ENCODE measurements around the gene RSBN1. TPM values are rescaled to one million over a fixed set of nuclear protein-coding genes. Genes with fewer than 3 reads are reported as not detected.

RSBN1 gene
- total RNA-seq, 1 donor from 2014 or later, result 40.1 TPM

DNA sequence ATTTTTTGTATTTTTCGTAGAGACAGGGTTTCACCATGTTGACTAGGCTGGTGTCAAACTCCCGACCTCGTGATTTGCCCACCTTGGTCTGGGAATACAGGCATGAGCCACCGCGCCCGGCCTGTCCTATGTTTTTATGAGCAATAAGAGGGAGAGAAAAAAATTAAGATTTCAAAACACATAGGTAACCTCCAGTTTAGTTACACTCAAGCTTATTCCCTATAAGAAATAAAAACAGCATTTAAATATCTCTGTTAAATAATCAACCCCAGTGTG is 7.1 kb downstream of the RSBN1 start:
- H3K4me3 Mint-ChIP-seq, result no peak overlapping the region
- Histone ChIP-seq H3K4me1 (peaks cover 19% of the 10 kb centered on the region), H3K27ac (no peak overlapping the region), H3K79me2 (ENCODE audit: low read depth) (peaks cover 100% of the 10 kb centered on the region), H3K4me3 (no peak overlapping the region), H3K9ac (no peak overlapping the region), H3K36me3 (peaks cover 7% of the 10 kb centered on the region), H3F3A (ENCODE audit: low read depth) (no peaks in the 10 kb centered on the region), H3K4me2 (no peak overlapping the region), H4K20me1 (ENCODE audit: low read depth) (peaks cover 72% of the 10 kb centered on the region), H3K27me3 (no peaks in the 10 kb centered on the region), H2AFZ (replicated peaks) (no peak overlapping the region), H3K9me3 (ENCODE audit: low read depth) (no peaks in the 10 kb centered on the region)
- H3K27me3 Mint-ChIP-seq (ENCODE audit: insufficient read depth, low read depth), result peaks cover 2% of the 10 kb centered on the region
- TF ChIP-seq EZH2 (IDR thresholded peaks at IDR 0.05) (no peak), CTCF (IDR thresholded peaks at IDR 0.05) (no peak)
- DNase-seq (ENCODE audit: low spot score), result no peak
- H3K4me1 Mint-ChIP-seq, result peaks cover 10% of the 10 kb centered on the region
- H3K27ac Mint-ChIP-seq, result no peak overlapping the region
- H3K36me3 Mint-ChIP-seq, result peaks cover 57% of the 10 kb centered on the region
- peaks cover 32% of the 10 kb centered on the region for H3K9me3 Mint-ChIP-seq

- Mint-ChIP-seq H3K4me1 (peaks cover 5% of the 10 kb centered on the region), H3K36me3 (peaks cover 57% of the 10 kb centered on the region), H3K9me3 (peaks cover 32% of the 10 kb centered on the region), H3K27ac (no peak overlapping the region), H3K27me3 (ENCODE audit: insufficient read depth, low read depth) (peaks cover 2% of the 10 kb centered on the region), H3K4me3 (no peak overlapping the region)
- no peak overlapping the region for H3K9ac ChIP-seq
- H3K4me3 ChIP-seq, result no peak overlapping the region
- no peaks in the 10 kb centered on the region for H3F3A ChIP-seq (ENCODE audit: low read depth)
- H3K79me2 ChIP-seq (ENCODE audit: low read depth), result peaks cover 100% of the 10 kb centered on the region
- H2AFZ ChIP-seq (replicated peaks), result no peak overlapping the region
- no peak for TF ChIP-seq EZH2phosphoT487 (IDR thresholded peaks at IDR 0.05)
- peaks cover 14% of the 10 kb centered on the region for H3K4me1 ChIP-seq
- H3K4me2 ChIP-seq, result no peak overlapping the region
- no peaks in the 10 kb centered on the region for H3K27me3 ChIP-seq
- H3K27ac ChIP-seq, result no peak overlapping the region
- peaks cover 72% of the 10 kb centered on the region for H4K20me1 ChIP-seq (ENCODE audit: low read depth)
- no peak for DNase-seq (ENCODE audit: low spot score)
- no peaks in the 10 kb centered on the region for H3K9me3 ChIP-seq (ENCODE audit: low read depth)
- peaks cover 7% of the 10 kb centered on the region for H3K36me3 ChIP-seq
These were observed 7.6 kb downstream of the RSBN1 start for GRCh38 chr1:113804421-113805255.

DNA sequence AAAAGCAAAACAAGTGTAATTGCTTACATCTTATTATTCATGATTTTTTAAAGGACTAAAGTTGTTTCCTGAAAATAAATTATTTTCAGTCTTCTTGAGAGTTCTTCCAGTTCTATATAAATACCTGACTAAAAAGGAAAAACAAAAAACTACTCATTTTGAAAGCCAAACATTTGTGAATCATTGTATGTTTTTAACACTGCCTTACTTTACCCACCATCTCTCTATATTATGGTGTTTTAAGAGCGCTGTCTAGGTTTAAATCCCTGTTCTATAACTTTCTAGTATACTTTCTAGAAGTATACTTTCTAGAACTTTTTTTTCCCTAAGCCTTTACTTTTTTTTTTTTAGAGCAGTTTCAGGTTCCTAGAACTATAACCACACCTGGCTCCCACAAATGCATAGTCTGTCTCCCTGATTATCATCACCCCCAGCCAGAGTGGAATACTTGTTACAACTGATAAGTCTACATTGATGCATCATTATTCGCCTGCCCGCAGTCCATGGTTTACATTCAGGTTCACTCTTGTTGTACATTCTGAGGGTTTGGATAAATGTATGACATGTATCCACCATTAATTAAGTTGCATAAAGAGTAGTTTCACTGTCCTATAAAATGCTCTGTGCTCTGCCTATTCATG is 9.8 kb downstream of the RSBN1 start:
- TF ChIP-seq EZH2phosphoT487 (IDR thresholded peaks at IDR 0.05) (no peak), CTCF (IDR thresholded peaks at IDR 0.05) (no peak), EZH2 (IDR thresholded peaks at IDR 0.05) (no peak)
- H3K9me3 Mint-ChIP-seq, result peaks cover 25% of the 10 kb centered on the region
- Histone ChIP-seq H3K9ac (no peak overlapping the region), H3F3A (ENCODE audit: low read depth) (no peaks in the 10 kb centered on the region), H4K20me1 (ENCODE audit: low read depth) (peaks cover 77% of the 10 kb centered on the region), H2AFZ (replicated peaks) (no peak overlapping the region), H3K4me3 (no peak overlapping the region), H3K4me1 (peaks cover 5% of the 10 kb centered on the region), H3K79me2 (ENCODE audit: low read depth) (peaks cover 100% of the 10 kb centered on the region), H3K27me3 (no peaks in the 10 kb centered on the region), H3K36me3 (peaks cover 7% of the 10 kb centered on the region), H3K4me2 (no peak overlapping the region), H3K27ac (no peak overlapping the region), H3K9me3 (ENCODE audit: low read depth) (no peaks in the 10 kb centered on the region)
- H3K27ac Mint-ChIP-seq, result no peak overlapping the region
- peaks cover 2% of the 10 kb centered on the region for H3K27me3 Mint-ChIP-seq (ENCODE audit: insufficient read depth, low read depth)
- DNase-seq (ENCODE audit: low spot score), result no peak
- peaks cover 49% of the 10 kb centered on the region for H3K36me3 Mint-ChIP-seq
- no peaks in the 10 kb centered on the region for H3K4me1 Mint-ChIP-seq
- H3K4me3 Mint-ChIP-seq, result no peak overlapping the region

GRCh38 chr1:113800487-113800886 is 11.8 kb downstream of the RSBN1 start:
- Mint-ChIP-seq H3K36me3 (peaks cover 45% of the 10 kb centered on the region), H3K9me3 (peaks cover 15% of the 10 kb centered on the region), H3K4me1 (no peaks in the 10 kb centered on the region), H3K27me3 (ENCODE audit: insufficient read depth, low read depth) (peaks cover under 1% of the 10 kb centered on the region), H3K4me3 (no peak overlapping the region), H3K27ac (no peak overlapping the region)
- Histone ChIP-seq H3K4me2 (no peak overlapping the region), H2AFZ (replicated peaks) (no peak overlapping the region), H3K27ac (no peak overlapping the region), H3F3A (ENCODE audit: low read depth) (no peaks in the 10 kb centered on the region), H3K27me3 (no peaks in the 10 kb centered on the region), H3K79me2 (ENCODE audit: low read depth) (peaks cover 80% of the 10 kb centered on the region), H3K9ac (no peak overlapping the region), H3K4me3 (no peak overlapping the region), H4K20me1 (ENCODE audit: low read depth) (peaks cover 75% of the 10 kb centered on the region), H3K4me1 (peaks cover 5% of the 10 kb centered on the region), H3K9me3 (ENCODE audit: low read depth) (no peaks in the 10 kb centered on the region), H3K36me3 (peaks cover 9% of the 10 kb centered on the region)
- DNase-seq (ENCODE audit: low spot score), result no peak
- TF ChIP-seq CTCF (IDR thresholded peaks at IDR 0.05) (no peak), EZH2 (IDR thresholded peaks at IDR 0.05) (no peak), EZH2phosphoT487 (IDR thresholded peaks at IDR 0.05) (no peak)

Measured in neural progenitor cell (in vitro differentiated cells).